Activated CD8-positive, alpha-beta T cell treated with anti-CD3 and anti-CD28 coated beads for 36 hours (primary cell): Measurements from ENCODE around the gene DCDC1. TPM values are rescaled to one million over a fixed set of nuclear protein-coding genes. Genes with fewer than 3 reads are reported as not detected.

Source experiments
- ATAC-seq: fragments of 200-7000 bp; cut with Tn5 transposase; one replicate; pipeline ENCODE4 v1.10.0; 2021; ENCODE audit warnings: mild to moderate bottlenecking, moderate library complexity
- CTCF ChIA-PET: fragments of 350-600 bp; sonication (Branson Sonifier 250); formaldehyde crosslinking; loops from one replicate; lab custom pipeline; 2021; ENCODE audit warnings: antibody characterized with exemption; lab: Charles Lee
- POLR2A ChIA-PET: fragments of 350-600 bp; sonication (Branson Sonifier 250); formaldehyde crosslinking; loops from one replicate; lab custom pipeline; 2021; ENCODE audit warnings: antibody characterized with exemption; lab: Charles Lee
- DNase-seq: peaks from one replicate; pipeline ENCODE4 v3.0.0-alpha.2; 2020
- H3K27ac Mint-ChIP-seq: one replicate; pipeline ENCODE4 v1.8.0; 2021; ENCODE audit warnings: mild to moderate bottlenecking, mixed read lengths
- H3K27me3 Mint-ChIP-seq: one replicate; pipeline ENCODE4 v1.8.0; 2021; ENCODE audit warnings: mixed read lengths
- H3K36me3 Mint-ChIP-seq: one replicate; pipeline ENCODE4 v1.8.0; 2021; ENCODE audit warnings: low read depth, mixed read lengths
- H3K4me1 Mint-ChIP-seq: one replicate; pipeline ENCODE4 v1.8.0; 2021; ENCODE audit warnings: low read depth, mixed read lengths
- H3K4me3 Mint-ChIP-seq: one replicate; pipeline ENCODE4 v1.8.0; 2021; ENCODE audit warnings: mild to moderate bottlenecking, moderate library complexity, mixed read lengths
- H3K9me3 Mint-ChIP-seq: one replicate; pipeline ENCODE4 v1.8.0; 2021; ENCODE audit warnings: mixed read lengths
- CTCF ChIP-seq: fragments of 200-600 bp; IDR thresholded peaks from one replicate; pipeline ENCODE4 v1.8.0; 2022; ENCODE audit warnings: antibody characterized with exemption, mild to moderate bottlenecking
- intact Hi-C: fragments of 100-400 bp; cut with micrococcal nuclease; formaldehyde crosslinking; loops from one replicate; pipeline ENCODE4 v1.10.0; 2022
- total RNA-seq, 2 experiments: library from RNA; stranded (reverse); gene quantifications; one replicate each; pipeline ENCODE4 v1.2.3, GENCODE V29; 2021

DCDC1 gene
- total RNA-seq, 2 experiments from 2014 or later: not detected

DNA sequence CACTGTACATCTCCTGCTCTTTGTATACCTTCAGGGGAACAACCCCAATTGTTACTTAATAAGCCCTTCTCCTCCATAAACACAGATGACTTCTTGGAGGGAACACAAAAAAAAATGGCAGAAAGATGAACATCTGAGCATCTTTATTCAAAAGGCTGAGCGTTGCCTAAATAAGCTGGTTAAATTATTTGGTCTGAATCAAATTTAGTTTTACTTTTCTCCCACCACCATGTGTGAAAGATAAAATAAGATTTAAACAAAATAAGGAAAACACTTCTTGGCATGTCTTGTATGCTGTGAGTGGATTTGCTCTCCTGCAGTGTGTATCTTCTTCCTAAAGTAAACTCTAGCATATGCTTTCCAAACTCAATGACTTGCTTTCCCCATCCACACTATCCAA, 137.9 kb downstream of the DCDC1 start:
- no peak overlapping the region for H3K4me3 Mint-ChIP-seq
- H3K4me1 Mint-ChIP-seq: no peaks in the 10 kb centered on the region
- no peak for TF ChIP-seq CTCF
- DNase-seq (no peak), ATAC-seq (no peak)
- H3K36me3 Mint-ChIP-seq: no peaks in the 10 kb centered on the region
- CTCF ChIA-PET: no interaction called here
- intact Hi-C loops: no loop called here
- peaks cover 3% of the 10 kb centered on the region for H3K27me3 Mint-ChIP-seq
- POLR2A ChIA-PET: no interaction called here
- H3K9me3 Mint-ChIP-seq: no peaks in the 10 kb centered on the region
- H3K27ac Mint-ChIP-seq: no peak overlapping the region

GRCh38 chr11:31218847-31219246, 150.7 kb downstream of the DCDC1 start:
- POLR2A ChIA-PET: no interaction called here
- CTCF ChIA-PET: interaction anchor here (1.2 kb wide), 1 partner anchor 18 kb away, joined by 3 read pairs; no protein-coding TSS in a partner anchor
- Mint-ChIP-seq H3K4me3 (no peak overlapping the region), H3K27me3 (no peaks in the 10 kb centered on the region), H3K36me3 (no peaks in the 10 kb centered on the region), H3K27ac (no peak overlapping the region), H3K9me3 (no peaks in the 10 kb centered on the region), H3K4me1 (no peaks in the 10 kb centered on the region)
- TF ChIP-seq CTCF: no peak
- DNase-seq (no peak), ATAC-seq (no peak)
- intact Hi-C loops: no loop called here

DNA sequence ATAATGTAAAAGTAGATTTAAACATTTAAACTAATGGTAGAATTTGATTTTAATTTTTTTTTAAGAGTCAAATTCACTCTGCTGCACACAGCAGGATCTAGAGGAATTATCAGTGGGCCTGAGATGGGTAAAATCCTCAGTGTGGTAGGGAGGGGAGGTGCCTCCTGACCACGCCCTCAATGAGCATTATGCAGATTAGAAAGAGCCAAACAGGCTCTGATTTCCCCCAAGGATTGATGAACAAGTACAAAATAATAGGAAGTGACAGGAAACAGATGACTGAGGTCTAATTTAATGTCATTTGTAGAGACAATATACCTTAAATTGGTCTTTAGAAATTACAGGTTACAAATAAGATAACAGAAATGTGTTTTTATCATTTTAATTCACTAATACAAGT, 155.2 kb downstream of the DCDC1 start:
- intact Hi-C loops: no loop called here
- no peaks in the 10 kb centered on the region for H3K4me1 Mint-ChIP-seq
- no peak for TF ChIP-seq CTCF
- no peaks in the 10 kb centered on the region for H3K9me3 Mint-ChIP-seq
- POLR2A ChIA-PET: no interaction called here
- DNase-seq (no peak), ATAC-seq (no peak)
- no peaks in the 10 kb centered on the region for H3K36me3 Mint-ChIP-seq
- CTCF ChIA-PET: no interaction called here
- H3K27me3 Mint-ChIP-seq: no peaks in the 10 kb centered on the region
- no peak overlapping the region for H3K4me3 Mint-ChIP-seq
- H3K27ac Mint-ChIP-seq: no peak overlapping the region

- DNase-seq (no peak), ATAC-seq (no peak)
- Mint-ChIP-seq H3K4me3 (no peak overlapping the region), H3K27me3 (no peaks in the 10 kb centered on the region), H3K27ac (no peak overlapping the region), H3K4me1 (no peaks in the 10 kb centered on the region), H3K36me3 (no peaks in the 10 kb centered on the region), H3K9me3 (no peaks in the 10 kb centered on the region)
- no peak for TF ChIP-seq CTCF
- POLR2A ChIA-PET: no interaction called here
- CTCF ChIA-PET: interaction anchor here (1.0 kb wide), 1 partner anchor 12 kb away, joined by 3 read pairs; no protein-coding TSS in a partner anchor
- intact Hi-C loops: no loop called here
Measured at GRCh38 chr11:31199378-31199777, 170.2 kb downstream of the DCDC1 start.

- Mint-ChIP-seq H3K36me3 (no peaks in the 10 kb centered on the region), H3K27me3 (peaks cover 2% of the 10 kb centered on the region), H3K4me3 (no peak overlapping the region), H3K4me1 (no peaks in the 10 kb centered on the region), H3K9me3 (peaks cover 14% of the 10 kb centered on the region), H3K27ac (no peak overlapping the region)
- POLR2A ChIA-PET: no interaction called here
- CTCF ChIA-PET: no interaction called here
- DNase-seq (no peak), ATAC-seq (no peak)
- no peak for TF ChIP-seq CTCF
- intact Hi-C loops: no loop called here
Measured at GRCh38 chr11:31173926-31174680, 195.4 kb downstream of the DCDC1 start.
